OCI-LY7 (cell line): Measurements from ENCODE around the gene DAP.

Experiments used
- CTCF ChIP-seq: fragments of 200-600 bp; sonication (generic); conservative IDR thresholded peaks from 2 replicates; pipeline ENCODE4 v1.5.1; 2014; ENCODE audit warnings: mild to moderate bottlenecking, antibody characterized with exemption, low read length, moderate library complexity, mixed read lengths
- EZH2phosphoT487 ChIP-seq: fragments of 200-600 bp; sonication (generic); IDR thresholded peaks from 2 replicates; pipeline ENCODE4 v1.6.1; 2018; ENCODE audit warnings: low read depth, borderline replicate concordance, mild to moderate bottlenecking, mixed run types, antibody characterized with exemption, low read length, moderate library complexity, mixed read lengths

- TF ChIP-seq CTCF (no peak), EZH2phosphoT487 (no peak)
Measured at GRCh38 chr5:10727861-10728260, 33.2 kb downstream of the DAP start.
